ENCODE results near the gene LRRC36. TPM values are rescaled to one million over a fixed set of nuclear protein-coding genes. Genes with fewer than 3 reads are reported as not detected.

LRRC36 gene
- total and polyA plus RNA-seq, 9 of the 15 experiments (the other 6 are each of a cell fraction or from before 2014, with no cell fraction given) = 0.09 to 0.40 (median 0.17) TPM; not detected in 1

GRCh38 chr16:67279296-67280089, 47.1 kb upstream of the LRRC36 start, which contains the start of gene PLEKHG4 (continued):
- TF ChIP-seq ZNF407 (IDR thresholded peaks at IDR 0.05; ENCODE audit: low read depth) (no peak), MYC (IDR thresholded peaks at IDR 0.05; ENCODE audit: low read depth, low read length) (peak; percentile 81), MYC (CRISPR knock-in tag; IDR thresholded peaks at IDR 0.05; ENCODE audit: borderline replicate concordance, low read depth) (no peak), ZBTB17 (CRISPR knock-in tag; IDR thresholded peaks at IDR 0.05) (peak; percentile 48; the same call in 1 of the 2 replicates), ZNF655 (CRISPR knock-in tag; IDR thresholded peaks at IDR 0.05) (no peak), SMARCA4 (IDR thresholded peaks at IDR 0.05) (no peak), HMBOX1 (IDR thresholded peaks at IDR 0.05) (no peak)

Measured in K562 (cell line).